Measurements from ENCODE around the gene UXT.

GRCh38 chrX:47611489-47611888 lies 47.5 kb downstream of the UXT start:
- TF ChIP-seq CEBPB (IDR thresholded peaks at IDR 0.05; ENCODE audit: low read depth, low read length) (peak; percentile 61; the same call in 1 of the 2 replicates), RFX5 (IDR thresholded peaks at IDR 0.05; ENCODE audit: low read depth, low read length) (no peak), SMC3 (IDR thresholded peaks at IDR 0.05; ENCODE audit: low read depth, low read length) (no peak), POLR2A (IDR thresholded peaks at IDR 0.05; ENCODE audit: low read depth, low read length) (no peak), RAD21 (IDR thresholded peaks at IDR 0.05; ENCODE audit: low read length) (no peak), ELK1 (IDR thresholded peaks at IDR 0.05; ENCODE audit: borderline replicate concordance, low read depth, low read length) (no peak), BHLHE40 (IDR thresholded peaks at IDR 0.05; ENCODE audit: low read depth, low read length) (no peak), MAZ (IDR thresholded peaks at IDR 0.05; ENCODE audit: borderline replicate concordance, low read depth, low read length) (no peak)
- TF ChIP-seq, protein P1, sequence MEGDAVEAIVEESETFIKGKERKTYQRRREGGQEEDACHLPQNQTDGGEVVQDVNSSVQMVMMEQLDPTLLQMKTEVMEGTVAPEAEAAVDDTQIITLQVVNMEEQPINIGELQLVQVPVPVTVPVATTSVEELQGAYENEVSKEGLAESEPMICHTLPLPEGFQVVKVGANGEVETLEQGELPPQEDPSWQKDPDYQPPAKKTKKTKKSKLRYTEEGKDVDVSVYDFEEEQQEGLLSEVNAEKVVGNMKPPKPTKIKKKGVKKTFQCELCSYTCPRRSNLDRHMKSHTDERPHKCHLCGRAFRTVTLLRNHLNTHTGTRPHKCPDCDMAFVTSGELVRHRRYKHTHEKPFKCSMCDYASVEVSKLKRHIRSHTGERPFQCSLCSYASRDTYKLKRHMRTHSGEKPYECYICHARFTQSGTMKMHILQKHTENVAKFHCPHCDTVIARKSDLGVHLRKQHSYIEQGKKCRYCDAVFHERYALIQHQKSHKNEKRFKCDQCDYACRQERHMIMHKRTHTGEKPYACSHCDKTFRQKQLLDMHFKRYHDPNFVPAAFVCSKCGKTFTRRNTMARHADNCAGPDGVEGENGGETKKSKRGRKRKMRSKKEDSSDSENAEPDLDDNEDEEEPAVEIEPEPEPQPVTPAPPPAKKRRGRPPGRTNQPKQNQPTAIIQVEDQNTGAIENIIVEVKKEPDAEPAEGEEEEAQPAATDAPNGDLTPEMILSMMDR (conservative IDR thresholded peaks at IDR 0.05; ENCODE audit: low read depth, low read length), result no peak

Measured in IMR-90 (cell line).